Heart left ventricle (tissue), 16 donors: Measurements from ENCODE around the gene KCNJ4. TPM values are rescaled to one million over a fixed set of nuclear protein-coding genes. Genes with fewer than 3 reads are reported as not detected.

Experiments
- ATAC-seq, 4 donors: fragments of 200-7000 bp; cut with Tn5 transposase; one replicate each; pipeline ENCODE4 v1.9.1; 2020 to 2022; ENCODE audit warnings: moderate library complexity in 4 of 4, mild to moderate bottlenecking in 3 of 4, moderate number of reproducible peaks in 1 of 4
- DNase-seq, 5 donors: peaks; one replicate each; pipeline ENCODE4 v3.0.0-alpha.2; 2020
- H3K27ac ChIP-seq, 12 donors: fragments of 200-600 bp; sonication (generic) in 4 of 12; one replicate each; pipeline versions ENCODE4 v1.5.0 to v1.8.0; 2016 to 2022; ENCODE audit warnings: mild to moderate bottlenecking in 2 of 12
- H3K27me3 ChIP-seq, 9 donors: fragments of 200-600 bp; sonication (generic) in 2 of 9; one replicate each; pipeline versions ENCODE4 v1.5.1 to v1.8.0; 2016 to 2022; ENCODE audit warnings: mild to moderate bottlenecking in 3 of 9
- H3K36me3 ChIP-seq, 9 donors: fragments of 200-600 bp; sonication (generic) in 2 of 9; one replicate each; pipeline versions ENCODE4 v1.5.0 to v1.8.0; 2018 to 2022; ENCODE audit warnings: mild to moderate bottlenecking in 2 of 9
- H3K4me1 ChIP-seq, 12 donors: fragments of 200-600 bp; sonication (generic) in 4 of 12; one replicate each; pipeline versions ENCODE4 v1.5.0 to v1.8.0; 2016 to 2022; ENCODE audit warnings: mild to moderate bottlenecking in 3 of 12
- H3K4me3 ChIP-seq, 12 donors: fragments of 200-600 bp; sonication (generic) in 4 of 12; one replicate each; pipeline versions ENCODE4 v1.5.0 to v1.8.0; 2017 to 2022; ENCODE audit warnings: mild to moderate bottlenecking in 9 of 12, moderate library complexity in 4 of 12
- H3K9me3 ChIP-seq, 12 donors: fragments of 200-600 bp; sonication (generic) in 4 of 12; one replicate each; pipeline versions ENCODE4 v1.5.0 to v1.8.0; 2016 to 2022; ENCODE audit warnings: mild to moderate bottlenecking in 1 of 12
- POLR2A ChIP-seq, 2 donors: fragments of 450-650 bp; IDR thresholded peaks; one replicate each; pipeline ENCODE4 v1.6.1; 2017; ENCODE audit warnings: antibody characterized with exemption in 2 of 2, mild to moderate bottlenecking in 2 of 2, moderate library complexity in 2 of 2
- WGBS, 4 donors: extraction: QIAGEN DNeasy Blood & Tissue Kit in 2 of 4; methylation state at CpG; one replicate each; pipeline versions ENCODE4 v1.1.5 to v1.1.7; 2013 to 2018; 5-methylcytosine and 5-hydroxymethylcytosine counted together
- intact Hi-C, 10 donors: fragments of 100-400 bp; cut with DNase I; formaldehyde crosslinking; loops; one replicate each; pipeline versions ENCODE4 v1.11.1 to v1.14.2; 2022
- polyA plus RNA-seq, 2 donors: library from polyadenylated mRNA; stranded (reverse); fragments of 200-250 nt; gene quantifications; one replicate each; pipeline ENCODE4 v1.2.3, GENCODE V29; 2013
- total RNA-seq, 9 donors: library from RNA; depleted of rRNA in 2 of 9; stranded (reverse); fragments of >200 nt in 2 of 9; fragmentation: NEBNext Ultra II Directional in 3 of 9; extraction: Animal tissue kit (Norgen Biotek cat#: 25700) in 3 of 9; gene quantifications; one replicate each; pipeline versions ENCODE4 v1.1.0 to v1.2.4, GENCODE V29; 2016 to 2023
- TF ChIP-seq, protein P1 (sequence below), 12 donors: fragments of 200-600 bp; sonication (generic) in 4 of 12; IDR thresholded peaks; one replicate each; pipeline versions ENCODE4 v1.5.0 to v1.8.0; 2018 to 2022; ENCODE audit warnings: antibody characterized with exemption in 12 of 12, mild to moderate bottlenecking in 5 of 12
- donor health status: ischemic (EF 13 %, LVEDD 7.1; RV severe dilation, severe dysfunction).
- donor health status: healthy with polysubstance abuse.
- donor health status: DM: no; HTN: yes; CAD: no.
- donor health status: DM: no; HTN: no; CAD: no.
- donor health status: ischemic (EF 25% LVEDD 6.9; RV normal size, moderate dysfunction).
- donor health status: ischemic (EF 25% LVEDD 5.7; RV mildly dilated, moderate dysfunction).
- donor health status: healthy.
- donor health status: DM: yes; HTN: yes; CAD: no.
- donor health status: ischemic (EF 35%, LVEDD 5.7; RV mildly dilated, moderate dysfunction).
- donor health status: nonischemic (EF 11% LVEDD 7.7; RV severe dilation, severe dysfunction).
- donor health status: DM: yes; HTN: yes; CAD: no.
- donor health status: PGD.
- donor health status: ischemic (EF 29% LVEDD 5.4; RV normal size, mild dysfunction).
- donor health status: nonischemic (EF 23%, LVEDD 6.1; RV moderate dilation, normal function).

The KCNJ4 gene
- total and polyA plus RNA-seq, 11 donors = 14.5 to 85.5 (median 39.7) TPM

DNA sequence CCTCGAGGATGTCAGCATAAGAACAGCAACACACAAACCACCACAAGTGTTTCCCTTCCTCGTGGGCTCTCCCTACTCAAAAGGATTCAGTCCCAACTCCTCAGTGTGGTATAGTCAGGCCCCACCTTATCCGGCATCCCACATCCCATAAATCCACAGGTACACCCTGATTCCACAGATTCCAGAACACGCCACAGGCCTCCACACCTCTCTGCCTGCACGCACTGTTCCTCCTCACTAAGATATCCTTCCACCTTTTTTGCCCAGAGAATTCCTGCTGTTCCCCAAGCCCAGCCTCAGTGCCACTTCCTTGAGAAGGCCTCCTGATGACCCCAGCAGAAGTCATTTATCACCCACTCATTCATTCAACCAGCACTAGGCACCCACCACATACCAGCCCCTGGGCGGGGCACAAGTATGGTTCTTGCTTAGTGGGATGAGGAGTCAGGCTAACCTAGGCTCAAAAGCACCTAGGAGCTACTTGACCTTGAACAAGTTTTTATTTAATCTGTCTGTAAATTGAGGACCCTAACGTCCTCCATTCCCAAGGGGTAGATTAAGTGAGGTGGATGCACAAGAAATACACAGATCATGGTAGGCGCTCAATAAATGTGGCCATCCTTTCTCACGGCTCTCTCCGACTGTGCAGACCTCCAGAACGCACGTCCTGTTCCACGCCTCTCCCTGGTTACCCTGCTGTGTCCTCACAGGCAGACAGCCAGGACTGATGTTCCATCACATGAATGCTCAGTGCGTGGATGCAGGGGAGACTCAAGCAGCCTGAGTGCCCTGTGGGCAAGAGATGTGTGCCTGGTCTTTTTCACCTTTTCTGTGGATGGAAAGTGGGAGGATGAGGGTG, 2.1 kb upstream of the KCNJ4 start:
- DNase-seq (peak in 2 of 5 donors; percentile 73 to 78), ATAC-seq (peak; percentile 33 to 66 (median 42))
- Histone ChIP-seq H3K4me3 (no peak overlapping the region), H3K9me3 (no peaks in the 10 kb centered on the region), H3K27ac (peak overlapping the region in 9 of 12 donors; percentile 7 to 99 (median 81)), H3K36me3 (no peaks in the 10 kb centered on the region), H3K27me3 (peaks cover 0 to 90% (median 32%) of the 10 kb centered on the region in 9 donors), H3K4me1 (peaks cover 0 to 69% (median 11%) of the 10 kb centered on the region in 12 donors)
- 59 to 73% (median 64%) methylated on average over 14 of the region's 14 CpGs for WGBS, 4 donors
- TF ChIP-seq, protein P1, sequence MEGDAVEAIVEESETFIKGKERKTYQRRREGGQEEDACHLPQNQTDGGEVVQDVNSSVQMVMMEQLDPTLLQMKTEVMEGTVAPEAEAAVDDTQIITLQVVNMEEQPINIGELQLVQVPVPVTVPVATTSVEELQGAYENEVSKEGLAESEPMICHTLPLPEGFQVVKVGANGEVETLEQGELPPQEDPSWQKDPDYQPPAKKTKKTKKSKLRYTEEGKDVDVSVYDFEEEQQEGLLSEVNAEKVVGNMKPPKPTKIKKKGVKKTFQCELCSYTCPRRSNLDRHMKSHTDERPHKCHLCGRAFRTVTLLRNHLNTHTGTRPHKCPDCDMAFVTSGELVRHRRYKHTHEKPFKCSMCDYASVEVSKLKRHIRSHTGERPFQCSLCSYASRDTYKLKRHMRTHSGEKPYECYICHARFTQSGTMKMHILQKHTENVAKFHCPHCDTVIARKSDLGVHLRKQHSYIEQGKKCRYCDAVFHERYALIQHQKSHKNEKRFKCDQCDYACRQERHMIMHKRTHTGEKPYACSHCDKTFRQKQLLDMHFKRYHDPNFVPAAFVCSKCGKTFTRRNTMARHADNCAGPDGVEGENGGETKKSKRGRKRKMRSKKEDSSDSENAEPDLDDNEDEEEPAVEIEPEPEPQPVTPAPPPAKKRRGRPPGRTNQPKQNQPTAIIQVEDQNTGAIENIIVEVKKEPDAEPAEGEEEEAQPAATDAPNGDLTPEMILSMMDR (IDR thresholded peaks at IDR 0.05) = no peak
- no peak for TF ChIP-seq POLR2A (IDR thresholded peaks at IDR 0.05)
- intact Hi-C loops = loop anchor here in 1 of 10 donors (2.0 kb wide), 1 partner anchor 42 kb away; no protein-coding TSS in a partner anchor

DNA sequence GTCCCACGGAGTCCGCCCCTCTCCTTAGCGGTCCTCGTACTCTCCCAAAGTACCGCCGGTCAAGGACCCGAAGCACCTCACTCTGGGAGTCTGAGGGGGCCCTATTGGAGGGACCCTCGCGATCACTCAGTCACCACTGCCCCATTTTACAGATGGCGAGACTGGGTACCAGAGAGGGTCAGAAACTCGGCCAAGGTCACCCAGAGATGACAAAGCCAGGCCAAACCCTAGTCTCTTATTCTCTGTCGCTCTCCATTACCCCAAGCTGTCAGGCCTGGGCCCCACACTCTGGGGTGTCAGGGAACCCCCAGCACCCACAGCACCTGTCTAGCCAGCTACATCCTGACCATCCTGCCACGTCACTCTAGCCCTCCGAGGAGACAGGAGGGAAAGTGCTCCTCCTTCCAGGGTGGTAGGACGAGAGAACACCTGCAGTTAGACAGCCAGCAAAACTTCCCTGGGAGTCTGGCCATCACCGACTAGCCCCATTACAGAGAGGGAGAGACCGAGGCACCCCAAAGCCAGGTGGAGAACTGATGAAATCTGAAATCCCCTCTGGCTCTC, 1.4 kb upstream of the KCNJ4 start:
- DNase-seq = no peak
- Histone ChIP-seq H3K9me3 (no peaks in the 10 kb centered on the region), H3K36me3 (no peaks in the 10 kb centered on the region), H3K27ac (peak overlapping the region in 10 of 12 donors; percentile 52 to 99 (median 84)), H3K4me1 (peaks cover 0 to 68% (median 7%) of the 10 kb centered on the region in 12 donors), H3K4me3 (peak overlapping the region in 11 of 12 donors; percentile 50 to 84 (median 59)), H3K27me3 (peaks cover 0 to 83% (median 27%) of the 10 kb centered on the region in 9 donors)
- 43 to 70% (median 51%) methylated on average over 6 to 17 of the region's 17 CpGs for WGBS, 4 donors
- intact Hi-C loops = loop anchor here in 1 of 10 donors (2.0 kb wide), 1 partner anchor 42 kb away; no protein-coding TSS in a partner anchor
- TF ChIP-seq POLR2A (IDR thresholded peaks at IDR 0.05) = no peak
- TF ChIP-seq, protein P1 (IDR thresholded peaks at IDR 0.05) = no peak
- ATAC-seq = no peak

DNA sequence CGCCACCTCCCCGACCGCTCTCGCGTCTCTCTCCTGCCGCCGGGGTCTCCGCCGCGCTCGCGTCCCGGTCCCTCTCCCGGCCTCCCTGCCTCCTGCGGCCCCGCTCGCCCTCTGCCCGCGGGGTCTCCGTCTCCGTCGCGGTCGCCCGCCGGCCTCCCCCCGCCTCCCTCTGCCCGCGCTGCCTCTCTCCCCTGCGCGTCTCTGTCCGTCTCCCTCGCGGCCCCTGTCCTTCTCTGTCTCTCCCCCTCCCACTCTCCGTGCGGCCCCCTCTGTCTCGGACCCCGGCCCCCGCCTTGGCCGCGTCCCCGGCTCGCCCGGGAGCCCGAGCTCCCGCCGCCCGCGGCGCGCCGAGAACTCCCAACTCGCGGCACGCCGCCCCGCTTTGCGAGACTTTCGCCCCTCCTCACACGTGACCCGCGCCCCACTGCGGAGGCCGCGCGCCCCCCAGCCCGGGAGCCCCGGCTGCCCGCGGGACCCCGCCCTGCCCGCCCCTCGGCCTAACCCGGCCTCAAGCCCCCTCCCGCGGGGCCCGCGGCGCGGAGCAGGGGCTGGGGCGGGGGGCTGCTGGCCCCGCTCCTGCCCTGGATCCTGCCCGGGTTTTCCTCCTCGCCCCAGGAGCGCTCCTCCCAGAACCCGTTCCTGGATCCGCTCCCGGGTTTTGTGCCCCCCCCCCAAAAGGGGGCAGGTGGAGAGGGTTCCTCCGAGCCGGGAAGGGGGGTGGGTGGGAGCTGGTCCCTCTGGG, 702 bp upstream of the KCNJ4 start:
- ATAC-seq (peak in 1 of 4 donors; percentile 2), DNase-seq (peak in 3 of 5 donors; percentile 57 to 63 (median 61))
- Histone ChIP-seq H3K27ac (peak overlapping the region; percentile 52 to 99 (median 80)), H3K9me3 (no peaks in the 10 kb centered on the region), H3K4me1 (peaks cover 0 to 68% (median 7%) of the 10 kb centered on the region in 12 donors), H3K4me3 (peak overlapping the region; percentile 29 to 84 (median 59)), H3K36me3 (no peaks in the 10 kb centered on the region), H3K27me3 (peaks cover 0 to 81% (median 26%) of the 10 kb centered on the region in 9 donors)
- peak in 1 of 2 donors; percentile 19 for TF ChIP-seq POLR2A (IDR thresholded peaks at IDR 0.05)
- TF ChIP-seq, protein P1 (IDR thresholded peaks at IDR 0.05) = no peak
- WGBS, 4 donors = 0 to 1% (median 1%) methylated on average over 33 to 90 of the region's 90 CpGs
- intact Hi-C loops = loop anchor here in 2 of 10 donors (2.0 kb wide), 1 partner anchor 41 kb away; no protein-coding TSS in a partner anchor
